H1 (cell line): ENCODE results near the gene ADTRP.

Experiments used
- EZH2 ChIP-seq: fragments of 200-600 bp; sonication (generic); IDR thresholded peaks from 2 replicates; pipeline ENCODE4 v1.7.1; 2012; ENCODE audit warnings: low read depth, mild to moderate bottlenecking, moderate library complexity, low read length, inconsistent platforms; ENCODE audit not compliant: severe bottlenecking
- GABPA ChIP-seq: IDR thresholded peaks from 2 replicates; pipeline ENCODE4 v1.6.1; 2011; ENCODE audit warnings: mild to moderate bottlenecking, low read length, moderate library complexity, borderline replicate concordance; ENCODE audit not compliant: insufficient read depth
- HDAC6 ChIP-seq: IDR thresholded peaks from one replicate; pipeline ENCODE4 v1.7.1; 2012; ENCODE audit warnings: low read depth, mild to moderate bottlenecking, inconsistent platforms, low read length, moderate library complexity
- JUND ChIP-seq: IDR thresholded peaks from 2 replicates; pipeline ENCODE4 v1.6.1; 2011; ENCODE audit warnings: mild to moderate bottlenecking, improper control_type of control experiment, low read length
- POLR2AphosphoS5 ChIP-seq: IDR thresholded peaks from 2 replicates; pipeline ENCODE4 v1.6.1; 2011; ENCODE audit warnings: low read depth, low read length
- RAD21 ChIP-seq, 2 experiments: IDR thresholded peaks in 1 of 2; conservative IDR thresholded peaks in 1 of 2; 2 replicates each; pipeline ENCODE4 v1.6.1; 2011; ENCODE audit warnings: low read depth in 2 of 2, low read length in 2 of 2, improper control_type of control experiment in 1 of 2, inconsistent platforms in 1 of 2, mild to moderate bottlenecking in 1 of 2, moderate library complexity in 1 of 2
- TF ChIP-seq, protein P1 (sequence below): IDR thresholded peaks from 2 replicates; pipeline ENCODE4 v1.6.1; 2012; ENCODE audit warnings: low read length, inconsistent platforms

DNA sequence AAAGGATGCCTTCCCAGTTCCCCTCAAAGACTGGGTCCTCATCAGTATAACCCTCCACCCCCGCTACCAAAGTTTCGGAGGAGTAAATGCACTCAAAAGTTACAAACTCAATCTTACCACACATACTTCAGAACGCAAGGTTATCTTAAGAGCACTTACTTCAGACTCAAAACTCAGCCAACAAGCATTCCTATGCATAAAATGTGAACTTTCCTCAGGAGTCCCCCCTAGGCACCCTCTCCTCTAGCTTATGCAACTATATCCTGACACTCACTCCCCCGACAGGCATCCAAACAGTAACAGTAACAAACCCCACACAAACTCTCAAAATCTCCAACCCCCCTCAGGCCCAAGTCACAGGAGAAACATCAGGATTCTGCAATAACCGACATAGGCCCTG, 11.1 kb upstream of the ADTRP start:
- TF ChIP-seq RAD21 (IDR thresholded peaks at IDR 0.05 in 1 of 2, conservative IDR thresholded peaks at IDR 0.05 in 1 of 2; ENCODE audit: low read depth in 2 of 2, low read length in 2 of 2) (no peak), JUND (no peak), HDAC6 (no peak), POLR2AphosphoS5 (no peak), EZH2 (no peak), GABPA (no peak)
- TF ChIP-seq, protein P1, sequence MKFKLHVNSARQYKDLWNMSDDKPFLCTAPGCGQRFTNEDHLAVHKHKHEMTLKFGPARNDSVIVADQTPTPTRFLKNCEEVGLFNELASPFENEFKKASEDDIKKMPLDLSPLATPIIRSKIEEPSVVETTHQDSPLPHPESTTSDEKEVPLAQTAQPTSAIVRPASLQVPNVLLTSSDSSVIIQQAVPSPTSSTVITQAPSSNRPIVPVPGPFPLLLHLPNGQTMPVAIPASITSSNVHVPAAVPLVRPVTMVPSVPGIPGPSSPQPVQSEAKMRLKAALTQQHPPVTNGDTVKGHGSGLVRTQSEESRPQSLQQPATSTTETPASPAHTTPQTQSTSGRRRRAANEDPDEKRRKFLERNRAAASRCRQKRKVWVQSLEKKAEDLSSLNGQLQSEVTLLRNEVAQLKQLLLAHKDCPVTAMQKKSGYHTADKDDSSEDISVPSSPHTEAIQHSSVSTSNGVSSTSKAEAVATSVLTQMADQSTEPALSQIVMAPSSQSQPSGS = no peak
